Stomach (tissue), 19 donors: ENCODE results near the gene SEMA4A. TPM values are rescaled to one million over a fixed set of nuclear protein-coding genes. Genes with fewer than 3 reads are reported as not detected.

Source experiments
- DNase-seq, 2 donors: peaks; one replicate each; pipeline versions ENCODE4 v3.0.0 to v3.0.0-alpha.2; 2013 to 2019
- H3K27ac ChIP-seq, 5 donors: fragments of 200-600 bp in 4 of 5; sonication (generic) in 4 of 5; one replicate each; pipeline ENCODE4 v1.5.1; 2013 to 2019; ENCODE audit warnings: mild to moderate bottlenecking in 1 of 5, moderate library complexity in 1 of 5
- H3K27me3 ChIP-seq, 3 donors: fragments of 200-600 bp; sonication (generic); one replicate each; pipeline ENCODE4 v1.5.1; 2017 to 2019; ENCODE audit warnings: mixed run types in 1 of 3
- H3K36me3 ChIP-seq, 4 donors: fragments of 200-600 bp; sonication (generic); 1 replicate in 3 of 4; 2 replicates in 1 of 4; pipeline ENCODE4 v1.5.1; 2016 to 2019
- H3K4me1 ChIP-seq, 4 donors: fragments of 200-600 bp; sonication (generic); one replicate each; pipeline ENCODE4 v1.5.1; 2016 to 2019
- H3K4me3 ChIP-seq, 4 donors: fragments of 200-600 bp; sonication (generic) in 3 of 4; one replicate each; pipeline ENCODE4 v1.5.1; 2016 to 2019; ENCODE audit warnings: mild to moderate bottlenecking in 1 of 4
- H3K9me3 ChIP-seq, 4 donors: fragments of 200-600 bp; sonication (generic); one replicate each; pipeline ENCODE4 v1.5.1; 2016 to 2019
- CTCF ChIP-seq, 7 experiments: fragments of 450-650 bp in 4 of 7; fragments of 200-600 bp in 3 of 7; sonication (generic) in 3 of 7; IDR thresholded peaks; one replicate each; pipeline ENCODE4 v1.5.1; 2016 to 2019; ENCODE audit warnings: antibody characterized with exemption in 7 of 7, control low read depth in 2 of 7, mild to moderate bottlenecking in 1 of 7
- EP300 ChIP-seq: sonication (generic); formaldehyde crosslinking; IDR thresholded peaks from one replicate; pipeline ENCODE4 v1.6.1; 2017; ENCODE audit warnings: antibody characterized with exemption
- POLR2A ChIP-seq, 4 donors: fragments of 450-650 bp; IDR thresholded peaks; one replicate each; pipeline ENCODE4 v1.6.1; 2016; ENCODE audit warnings: antibody characterized with exemption in 4 of 4, control low read depth in 2 of 4, mild to moderate bottlenecking in 1 of 4, moderate library complexity in 1 of 4
- POLR2AphosphoS5 ChIP-seq, 3 donors: sonication (generic); formaldehyde crosslinking; IDR thresholded peaks; one replicate each; pipeline ENCODE4 v1.6.1; 2016; ENCODE audit warnings: antibody characterized with exemption in 3 of 3
- WGBS, 5 donors: extraction: QIAGEN DNeasy Blood & Tissue Kit in 3 of 5; methylation state at CpG; one replicate each; pipeline versions ENCODE4 v1.1.5 to v1.1.7; 2013 to 2018; 5-methylcytosine and 5-hydroxymethylcytosine counted together
- intact Hi-C: fragments of 100-400 bp; cut with DNase I; formaldehyde crosslinking; loops from one replicate; pipeline ENCODE4 v1.15.1; 2023; ENCODE audit warnings: low total_unique reads
- long read RNA-seq, 10 donors: transcript quantifications; one replicate each; lab custom pipeline, GENCODE V29; 2026
- polyA plus RNA-seq, 3 donors: library from polyadenylated mRNA; stranded (reverse); fragments of 200-250 nt; gene quantifications; one replicate each; pipeline ENCODE4 v1.2.3, GENCODE V29; 2013
- total RNA-seq, 5 donors: library from RNA; depleted of rRNA; stranded (reverse); fragments of >200 nt; gene quantifications; one replicate each; pipeline versions ENCODE4 v1.1.0 to v1.2.3, GENCODE V29; 2014 to 2016
- donor health status: healthy with polysubstance abuse.
- donor health status: Bipolar disorder and iron deficiency.
- donor health status: healthy.

Gene SEMA4A
- total RNA-seq (10 to 100 TPM in 2 of 5 donors, 1 to 10 TPM in 3; 2.6 to 23.3 (median 8.5) TPM), polyA plus RNA-seq (10 to 100 TPM in 1 of 3 donors, 1 to 10 TPM in 2; 4.1 to 13.9 (median 4.7) TPM)
- long read RNA-seq, donor 1: 0 reads
- long read RNA-seq, donor 2: 0 reads
- long read RNA-seq, donor 3: 0 reads
- long read RNA-seq, donor 4: 0 reads
- long read RNA-seq, donor 5, partial matches to known transcripts: 0 of 2 reads
- long read RNA-seq, donor 5, other reads (novel, unspliced or antisense): 0 of 2 reads
- long read RNA-seq, donor 6: 0 reads
- long read RNA-seq, donor 7, partial matches to known transcripts: 0 of 1 reads
- long read RNA-seq, donor 7, other reads (novel, unspliced or antisense): 0 of 1 reads
- long read RNA-seq, donor 8: 0 reads
- long read RNA-seq, donor 9, partial matches to known transcripts: 0 of 1 reads
- long read RNA-seq, donor 9, other reads (novel, unspliced or antisense): 0 of 1 reads
- long read RNA-seq, donor 10: 0 reads

GRCh38 chr1:156153362-156153761 is at the start of gene SEMA4A:
SEMA4A (plus strand) TSS chr1:156153585; CDS start chr1:156154579, 994 bp downstream.
- H3K36me3 ChIP-seq: peaks cover 0 to 5% (median 0%) of the 10 kb centered on the region in 4 donors
- peak within 1 kb of the TSS in 4 of 5 donors; percentile 0 to 67 (median 42) for H3K27ac ChIP-seq
- no peaks in the 10 kb centered on the region for H3K9me3 ChIP-seq
- peaks cover 0 to 19% (median 5%) of the 10 kb centered on the region in 3 donors for H3K27me3 ChIP-seq
- WGBS, 5 donors: 33 to 47% (median 44%) methylated on average over 10 of the region's 10 CpGs
- peak in 1 of 3 donors; percentile 16 for TF ChIP-seq POLR2AphosphoS5 (IDR thresholded peaks at IDR 0.05)
- TF ChIP-seq POLR2A (IDR thresholded peaks at IDR 0.05): no peak
- H3K4me3 ChIP-seq: peak within 1 kb of the TSS in 3 of 4 donors; percentile 4 to 29 (median 24)
- DNase-seq: peak; percentile 83 to 93
- peaks cover 0 to 35% (median 4%) of the 10 kb centered on the region in 4 donors for H3K4me1 ChIP-seq
- intact Hi-C loops: no loop called here

GRCh38 chr1:156104065-156104810 is 49.1 kb upstream of the SEMA4A start:
- Histone ChIP-seq H3K27ac (peak overlapping the region; percentile 90 to 96 (median 94)), H3K27me3 (no peaks in the 10 kb centered on the region), H3K36me3 (no peaks in the 10 kb centered on the region), H3K4me3 (peak overlapping the region in 1 of 4 donors; percentile 1), H3K9me3 (no peaks in the 10 kb centered on the region), H3K4me1 (peaks cover 40 to 83% (median 64%) of the 10 kb centered on the region in 4 donors)
- intact Hi-C loops: no loop called here
- TF ChIP-seq EP300 (no peak), POLR2AphosphoS5 (IDR thresholded peaks at IDR 0.05) (peak in 1 of 3 donors; percentile 36), CTCF (IDR thresholded peaks at IDR 0.05) (no peak), POLR2A (IDR thresholded peaks at IDR 0.05) (no peak)
- peak; percentile 70 to 98 for DNase-seq
- WGBS, 5 donors: 28 to 36% (median 33%) methylated on average over 15 of the region's 15 CpGs

- intact Hi-C loops: no loop called here
- no peak for TF ChIP-seq CTCF (IDR thresholded peaks at IDR 0.05)
- no peak for TF ChIP-seq EP300
- Histone ChIP-seq H3K4me3 (peak overlapping the region; percentile 26 to 44 (median 38)), H3K4me1 (peaks cover 40 to 80% (median 63%) of the 10 kb centered on the region in 4 donors), H3K27ac (peak overlapping the region; percentile 90 to 96 (median 94)), H3K27me3 (no peaks in the 10 kb centered on the region), H3K9me3 (no peaks in the 10 kb centered on the region), H3K36me3 (no peaks in the 10 kb centered on the region)
- 49 to 77% (median 72%) methylated on average over 7 to 11 of the region's 11 CpGs for WGBS, 5 donors
- DNase-seq: peak in 1 of 2 donors; percentile 90
These were observed 48.2 kb upstream of the SEMA4A start for GRCh38 chr1:156104861-156105832.

GRCh38 chr1:156106624-156107488 is 46.5 kb upstream of the SEMA4A start:
- no peaks in the 10 kb centered on the region for H3K36me3 ChIP-seq
- peak overlapping the region; percentile 26 to 44 (median 38) for H3K4me3 ChIP-seq
- TF ChIP-seq POLR2AphosphoS5 (IDR thresholded peaks at IDR 0.05) (no peak), EP300 (no peak), POLR2A (IDR thresholded peaks at IDR 0.05) (no peak), CTCF (IDR thresholded peaks at IDR 0.05) (no peak)
- peaks cover 40 to 71% (median 56%) of the 10 kb centered on the region in 4 donors for H3K4me1 ChIP-seq
- no peaks in the 10 kb centered on the region for H3K27me3 ChIP-seq
- DNase-seq: no peak
- WGBS, 5 donors: 28 to 44% (median 38%) methylated on average over 10 to 14 of the region's 14 CpGs
- peak overlapping the region; percentile 90 to 96 (median 94) for H3K27ac ChIP-seq
- no peaks in the 10 kb centered on the region for H3K9me3 ChIP-seq
- intact Hi-C loops: no loop called here
